Calu3 (cell line): ENCODE data around the gene GANAB. TPM values are rescaled to one million over a fixed set of nuclear protein-coding genes. Genes with fewer than 3 reads are reported as not detected.

Experiments used
- BruUV-seq: library from RNA; stranded (reverse); fragments of 400-500 nt; replicated peaks from 2 replicates; lab custom pipeline; 2021; lab: Mats Ljungman, UMichigan
- CTCF ChIA-PET: fragments of 300-600 bp; sonication (Branson Sonifier 250); formaldehyde crosslinking; loops from one replicate; lab custom pipeline; 2022; ENCODE audit warnings: antibody characterized with exemption; lab: Charles Lee
- DNase-seq: peaks from one replicate; pipeline ENCODE4 v3.0.0; 2022
- H3K27ac Mint-ChIP-seq: one replicate; pipeline ENCODE4 v1.8.0; 2022; ENCODE audit warnings: mixed read lengths; ENCODE audit not compliant: unreplicated experiment
- H3K27me3 Mint-ChIP-seq: one replicate; pipeline ENCODE4 v1.8.0; 2022; ENCODE audit warnings: mixed read lengths; ENCODE audit not compliant: unreplicated experiment
- H3K36me3 Mint-ChIP-seq: one replicate; pipeline ENCODE4 v1.8.0; 2022; ENCODE audit warnings: mild to moderate bottlenecking, moderate library complexity, mixed read lengths; ENCODE audit not compliant: insufficient read depth, unreplicated experiment
- H3K4me1 Mint-ChIP-seq: one replicate; pipeline ENCODE4 v1.8.0; 2022; ENCODE audit warnings: mild to moderate bottlenecking, low read depth, mixed read lengths; ENCODE audit not compliant: unreplicated experiment
- H3K4me3 Mint-ChIP-seq: one replicate; pipeline ENCODE4 v1.8.0; 2022; ENCODE audit warnings: mild to moderate bottlenecking, low read depth, moderate library complexity, mixed read lengths; ENCODE audit not compliant: unreplicated experiment
- H3K9me3 Mint-ChIP-seq: one replicate; pipeline ENCODE4 v1.8.0; 2022; ENCODE audit warnings: low read depth, mixed read lengths; ENCODE audit not compliant: unreplicated experiment
- CTCF ChIP-seq: fragments of 200-600 bp; IDR thresholded peaks from one replicate; pipeline ENCODE4 v1.8.0; 2022; ENCODE audit warnings: antibody characterized with exemption; ENCODE audit not compliant: unreplicated experiment
- intact Hi-C: fragments of 100-400 bp; cut with micrococcal nuclease; formaldehyde crosslinking; loops from one replicate; pipeline ENCODE4 v1.10.0; 2022; ENCODE audit not compliant: unreplicated experiment
- total RNA-seq: library from RNA; stranded (reverse); gene quantifications from 2 replicates; pipeline ENCODE4 v1.2.3, GENCODE V29; 2022

GANAB gene
- total RNA-seq, 1 experiment from 2014 or later = 377 TPM

DNA sequence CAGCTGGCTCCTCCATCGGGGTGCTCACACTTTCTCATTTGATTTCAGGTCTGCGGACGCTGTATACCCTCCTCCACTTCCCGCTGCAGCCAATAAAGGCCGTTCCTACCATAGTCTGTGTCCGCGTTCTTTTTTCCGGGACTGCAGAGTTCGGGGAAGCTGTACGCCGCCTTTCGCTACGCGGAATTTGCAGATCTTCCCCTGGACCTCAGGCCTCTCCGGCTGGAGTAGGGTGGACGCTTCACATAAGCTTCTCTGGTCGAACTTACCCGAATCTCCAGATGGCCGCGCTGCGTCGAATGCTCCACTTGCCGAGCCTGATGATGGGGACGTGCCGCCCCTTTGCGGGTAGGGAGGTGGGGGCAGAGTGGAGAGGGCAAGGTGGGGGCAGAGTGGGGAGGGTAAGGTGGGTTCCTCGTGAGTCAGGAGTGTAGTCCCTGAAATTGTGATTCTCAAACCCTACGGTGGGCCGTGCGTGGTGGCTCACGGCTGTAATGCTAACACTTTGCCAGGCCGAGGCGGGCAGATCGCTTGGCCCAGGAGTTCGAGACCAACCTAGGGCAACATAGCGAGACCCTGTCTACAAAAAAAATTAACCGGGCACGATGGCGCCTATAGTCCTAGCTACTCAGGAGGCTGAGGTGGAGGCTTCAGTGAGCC lies 19.3 kb upstream of the GANAB start:
- intact Hi-C loops = no loop called here
- Mint-ChIP-seq H3K4me3 (peak overlapping the region; percentile 91), H3K27ac (peak overlapping the region; percentile 99), H3K9me3 (no peaks in the 10 kb centered on the region), H3K4me1 (peaks cover 9% of the 10 kb centered on the region), H3K27me3 (no peaks in the 10 kb centered on the region), H3K36me3 (peaks cover 73% of the 10 kb centered on the region)
- no peak for TF ChIP-seq CTCF
- BruUV-seq = no TSS peak
- DNase-seq = peak; percentile 30
- CTCF ChIA-PET = interaction anchor here (0.6 to 2.0 kb wide), 8 partner anchors 9 to 554 kb away, joined by 3 to 6 read pairs (median 3); partner anchors contain the start of genes EEF1G, INTS5, MTA2 and TUT1

GRCh38 chr11:62665075-62665598 lies 18.7 kb upstream of the GANAB start, which contains the start of the genes C11orf98 and CSKMT:
Gene C11orf98 (minus strand): TSS chr11:62665210. CDS start chr11:62665169, 41 bp downstream.
Gene CSKMT (plus strand): TSS chr11:62665312. CDS start chr11:62665880, 568 bp downstream.
- peaks cover 67% of the 10 kb centered on the region for H3K36me3 Mint-ChIP-seq
- TSS peak; percentile 92 for BruUV-seq
- CTCF ChIA-PET = interaction anchor here (0.6 to 2.0 kb wide), 8 partner anchors 10 to 555 kb away, joined by 3 to 6 read pairs (median 3); partner anchors contain the start of genes EEF1G, INTS5, MTA2 and TUT1

GRCh38 chr11:62664405-62665074 lies 18.1 kb upstream of the GANAB start:
- intact Hi-C loops = no loop called here
- no peaks in the 10 kb centered on the region for H3K9me3 Mint-ChIP-seq
- TSS peak; percentile 39 for BruUV-seq
- CTCF ChIA-PET = interaction anchor here (0.8 to 2.0 kb wide), 4 partner anchors 12 to 91 kb away, joined by 3 to 6 read pairs (median 4); partner anchors contain the start of genes EEF1G, INTS5, MTA2 and TUT1
- H3K4me3 Mint-ChIP-seq = peak overlapping the region; percentile 91
- TF ChIP-seq CTCF = no peak
- no peaks in the 10 kb centered on the region for H3K27me3 Mint-ChIP-seq
- DNase-seq = peak; percentile 51
- peak overlapping the region; percentile 99 for H3K27ac Mint-ChIP-seq
- peaks cover 62% of the 10 kb centered on the region for H3K36me3 Mint-ChIP-seq
- H3K4me1 Mint-ChIP-seq = peaks cover 9% of the 10 kb centered on the region

More at GRCh38 chr11:62665075-62665598, 18.7 kb upstream of the GANAB start, which contains the start of the genes C11orf98 and CSKMT:
- TF ChIP-seq CTCF = no peak
- intact Hi-C loops = no loop called here
- H3K27ac Mint-ChIP-seq = peak within 1 kb of the TSS; percentile 99
- H3K4me3 Mint-ChIP-seq = peak within 1 kb of the TSS; percentile 91
- no peaks in the 10 kb centered on the region for H3K9me3 Mint-ChIP-seq
- H3K4me1 Mint-ChIP-seq = peaks cover 9% of the 10 kb centered on the region
- DNase-seq = peak; percentile 96
- H3K27me3 Mint-ChIP-seq = no peaks in the 10 kb centered on the region

DNA sequence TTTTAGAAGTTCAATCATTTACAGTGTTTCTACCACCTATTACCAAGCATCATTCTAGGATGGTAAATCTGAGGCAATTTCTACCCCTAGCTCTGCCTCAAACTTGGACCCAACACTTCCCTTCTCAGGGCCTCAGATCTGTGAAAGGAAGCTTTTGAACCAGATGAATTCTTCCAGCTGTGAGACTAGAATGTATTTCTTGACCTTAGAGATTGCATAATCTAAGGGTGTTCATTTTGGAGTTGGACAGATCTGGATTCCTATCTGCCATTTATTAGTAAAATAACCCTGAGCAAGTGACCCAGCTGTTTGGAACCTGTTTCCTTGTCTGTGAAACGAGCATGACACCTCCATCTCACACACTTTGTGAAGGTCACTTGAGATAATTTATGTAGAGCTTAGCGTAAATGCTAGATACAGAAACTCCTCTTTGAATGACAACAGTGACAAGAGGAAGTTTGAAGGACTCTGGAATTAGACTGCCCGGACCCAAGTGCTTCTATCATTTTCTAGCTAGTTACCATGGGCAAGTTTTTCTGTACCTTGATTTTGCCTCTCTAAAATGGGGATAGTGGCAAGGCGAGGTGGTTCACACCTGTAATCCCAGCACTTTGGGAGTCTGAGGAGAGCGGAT lies 10.5 kb upstream of the GANAB start:
- Mint-ChIP-seq H3K27ac (no peak overlapping the region), H3K4me1 (peaks cover 16% of the 10 kb centered on the region), H3K36me3 (peaks cover 13% of the 10 kb centered on the region), H3K9me3 (no peaks in the 10 kb centered on the region), H3K27me3 (no peaks in the 10 kb centered on the region), H3K4me3 (no peak overlapping the region)
- DNase-seq = no peak
- no TSS peak for BruUV-seq
- CTCF ChIA-PET = interaction anchor here (0.6 to 0.7 kb wide), 3 partner anchors 11 to 1320 kb away, joined by 3 to 7 read pairs (median 3); partner anchors contain the start of gene TTC9C
- no peak for TF ChIP-seq CTCF
- intact Hi-C loops = no loop called here
